Muscle of leg (tissue), 11 donors: Measurements from ENCODE around the gene FGF16. TPM values are rescaled to one million over a fixed set of nuclear protein-coding genes. Genes with fewer than 3 reads are reported as not detected.

ENCODE experiments used
- DNase-seq: peaks from one replicate; pipeline ENCODE4 v3.0.0; 2013
- H3K27ac ChIP-seq: one replicate; pipeline ENCODE4 v1.5.1; 2013; ENCODE audit warnings: mild to moderate bottlenecking, low read length, control low read depth
- H3K27me3 ChIP-seq: one replicate; pipeline ENCODE4 v1.6.1; 2013; ENCODE audit warnings: low read length; ENCODE audit not compliant: control insufficient read depth, insufficient read depth
- H3K36me3 ChIP-seq: one replicate; pipeline ENCODE4 v1.6.1; 2013; ENCODE audit warnings: low read length; ENCODE audit not compliant: control insufficient read depth, insufficient read depth
- H3K4me1 ChIP-seq: one replicate; pipeline ENCODE4 v1.6.1; 2013; ENCODE audit warnings: low read length; ENCODE audit not compliant: control insufficient read depth, insufficient read depth
- H3K4me3 ChIP-seq: one replicate; pipeline ENCODE4 v1.5.1; 2013; ENCODE audit warnings: low read length, control low read depth
- H3K9me3 ChIP-seq: replicated peaks from 2 replicates; pipeline ENCODE4 v1.6.1; 2013; ENCODE audit warnings: low read depth, low read length; ENCODE audit not compliant: control insufficient read depth
- WGBS: methylation state at CpG from one replicate; pipeline ENCODE4 v1.1.5; 2013; ENCODE audit warnings: missing lambda C conversion rate; ENCODE audit not compliant: insufficient coverage; 5-methylcytosine and 5-hydroxymethylcytosine counted together
- polyA plus RNA-seq, 8 donors: library from polyadenylated mRNA; unstranded; fragments of 120-200 nt; gene quantifications; one replicate each; pipeline versions ENCODE4 v1.2.1 to v1.2.3, GENCODE V29; 2013; ENCODE audit warnings: inconsistent platforms in 1 of 8, low replicate concordance in 1 of 8; ENCODE audit not compliant: insufficient read length in 8 of 8, insufficient read depth in 1 of 8
- total RNA-seq: library from RNA; stranded (reverse); fragments of 120-200 nt; gene quantifications from one replicate; pipeline ENCODE4 v1.2.4, GENCODE V29; 2013

FGF16 gene
- total and polyA plus RNA-seq, 9 donors: 2.3 to 4.8 (median 3.3) TPM

DNA sequence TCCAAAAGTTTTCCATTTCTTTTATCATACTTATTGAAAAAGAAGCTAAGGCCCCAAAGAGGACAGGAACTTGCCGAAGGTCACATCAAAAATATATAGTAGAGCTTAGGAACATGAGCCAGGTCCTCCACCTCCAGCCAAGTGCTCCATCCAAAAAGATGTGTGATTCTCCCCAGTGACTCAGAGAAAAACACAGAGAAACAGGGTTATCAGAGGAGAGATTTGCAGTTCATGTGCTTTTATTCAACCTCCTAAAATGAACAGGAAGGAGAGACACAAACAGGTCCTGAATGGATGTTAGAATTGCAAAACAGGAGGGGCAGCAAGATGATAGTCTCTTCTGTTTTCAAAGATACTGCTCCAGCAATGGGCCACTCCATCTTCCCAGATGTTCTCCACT lies 19.6 kb upstream of the FGF16 start:
- H3K36me3 ChIP-seq: no peaks in the 10 kb centered on the region
- H3K27ac ChIP-seq: no peak overlapping the region
- no peak overlapping the region for H3K4me3 ChIP-seq
- peaks cover 6% of the 10 kb centered on the region for H3K27me3 ChIP-seq
- WGBS: no CpG with 5 or more reads among the region's 1 CpG
- H3K9me3 ChIP-seq: no peaks in the 10 kb centered on the region
- peak; percentile 51 for DNase-seq
- H3K4me1 ChIP-seq: peaks cover 9% of the 10 kb centered on the region

DNA sequence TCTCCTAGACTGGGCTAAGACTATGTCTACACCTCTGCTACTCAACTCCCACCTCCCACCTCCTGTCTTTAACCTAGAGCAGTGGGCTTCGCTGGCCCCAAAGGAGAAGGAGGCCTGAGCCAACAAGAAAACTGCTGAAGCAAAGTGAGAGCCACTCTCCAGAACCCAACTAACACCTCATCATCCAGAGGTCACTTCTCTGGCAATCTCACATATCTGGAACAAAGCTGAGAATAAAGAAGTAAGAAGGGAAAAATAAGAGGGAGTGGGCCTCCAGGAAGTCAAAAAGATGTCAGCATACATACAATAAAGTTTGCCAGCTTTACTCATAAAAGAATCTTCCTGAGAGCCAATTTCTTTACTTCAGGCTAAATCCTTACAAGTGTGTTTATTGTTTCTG lies 18.6 kb upstream of the FGF16 start:
- WGBS: no CpG with 5 or more reads among the region's 1 CpG
- DNase-seq: peak; percentile 61
- no peak overlapping the region for H3K4me3 ChIP-seq

DNA sequence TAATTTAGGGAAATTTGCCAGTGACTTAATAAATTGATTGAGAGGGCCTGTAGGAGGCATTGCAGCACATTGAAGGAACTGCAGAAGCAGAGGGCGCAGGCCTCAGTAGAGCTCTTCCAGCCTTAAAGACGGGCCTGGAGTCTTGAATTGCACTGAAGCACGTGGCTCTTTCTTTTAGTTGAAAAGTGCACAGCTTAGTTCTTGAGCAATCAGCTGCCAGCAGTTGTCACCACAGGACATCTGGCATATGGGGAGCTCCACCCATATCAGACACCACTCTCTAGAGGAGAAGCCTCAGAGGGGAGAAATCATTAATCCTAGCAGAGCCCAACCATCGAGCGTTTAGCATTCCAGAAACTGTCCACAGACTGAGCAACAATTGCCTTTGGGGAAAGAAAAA lies 16.0 kb upstream of the FGF16 start:
- Histone ChIP-seq H3K4me1 (peaks cover 5% of the 10 kb centered on the region), H3K27ac (no peak overlapping the region), H3K4me3 (no peak overlapping the region), H3K27me3 (peaks cover 5% of the 10 kb centered on the region), H3K9me3 (no peaks in the 10 kb centered on the region), H3K36me3 (no peaks in the 10 kb centered on the region)
- DNase-seq: peak; percentile 82
- 59% methylated on average over 2 of the region's 5 CpGs for WGBS

More for the DNA sequence above, 18.6 kb upstream of the FGF16 start:
- H3K27me3 ChIP-seq: peaks cover 6% of the 10 kb centered on the region
- peaks cover 5% of the 10 kb centered on the region for H3K4me1 ChIP-seq
- peak overlapping the region; percentile 20 for H3K27ac ChIP-seq
- no peaks in the 10 kb centered on the region for H3K9me3 ChIP-seq
- no peaks in the 10 kb centered on the region for H3K36me3 ChIP-seq

DNA sequence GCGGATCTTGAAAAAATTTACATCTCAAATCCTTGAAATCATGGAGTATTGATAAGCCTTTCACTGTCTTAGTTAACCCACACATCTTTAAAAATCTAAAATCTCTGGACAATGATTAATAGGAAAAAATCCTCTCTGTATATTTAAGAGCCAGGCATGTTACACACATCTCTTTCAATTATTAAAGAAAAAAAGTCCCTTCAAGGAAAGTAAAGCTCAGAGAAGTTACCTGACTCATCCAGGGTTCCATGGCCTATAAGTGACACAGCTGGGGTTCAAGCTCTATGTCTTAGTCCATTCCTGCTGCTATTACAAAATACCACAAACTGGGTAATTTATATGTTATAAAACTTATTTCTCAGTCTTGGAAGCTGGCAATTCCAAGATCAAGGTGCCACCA lies 14.2 kb upstream of the FGF16 start:
- Histone ChIP-seq H3K4me1 (peaks cover 5% of the 10 kb centered on the region), H3K9me3 (no peaks in the 10 kb centered on the region), H3K4me3 (no peak overlapping the region), H3K36me3 (no peaks in the 10 kb centered on the region), H3K27ac (no peak overlapping the region), H3K27me3 (peaks cover 4% of the 10 kb centered on the region)
- DNase-seq: no peak
- WGBS: no CpG with 5 or more reads among the region's 1 CpG

DNA sequence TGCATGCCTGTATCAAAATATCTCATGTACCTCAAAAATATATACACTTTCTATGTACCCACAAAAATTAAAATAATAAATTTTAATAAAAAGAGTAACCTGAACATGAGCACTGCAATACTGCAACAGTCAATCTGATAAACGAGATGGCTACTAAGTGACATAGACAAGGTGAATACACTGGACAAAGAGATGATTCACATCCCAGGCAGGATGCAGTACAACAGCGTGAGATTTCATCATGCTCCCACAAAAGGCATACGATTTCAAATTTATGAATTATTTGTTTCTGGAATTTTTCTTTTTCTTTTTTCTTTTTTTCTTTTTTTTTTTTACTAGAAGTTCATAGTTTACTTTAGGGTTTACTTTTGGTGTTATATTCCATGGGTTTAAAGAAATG lies 12.2 kb upstream of the FGF16 start:
- Histone ChIP-seq H3K9me3 (no peaks in the 10 kb centered on the region), H3K4me1 (peaks cover 5% of the 10 kb centered on the region), H3K36me3 (no peaks in the 10 kb centered on the region), H3K27me3 (peaks cover 7% of the 10 kb centered on the region), H3K4me3 (no peak overlapping the region), H3K27ac (no peak overlapping the region)
- no peak for DNase-seq
- no CpG with 5 or more reads among the region's 3 CpGs for WGBS

DNA sequence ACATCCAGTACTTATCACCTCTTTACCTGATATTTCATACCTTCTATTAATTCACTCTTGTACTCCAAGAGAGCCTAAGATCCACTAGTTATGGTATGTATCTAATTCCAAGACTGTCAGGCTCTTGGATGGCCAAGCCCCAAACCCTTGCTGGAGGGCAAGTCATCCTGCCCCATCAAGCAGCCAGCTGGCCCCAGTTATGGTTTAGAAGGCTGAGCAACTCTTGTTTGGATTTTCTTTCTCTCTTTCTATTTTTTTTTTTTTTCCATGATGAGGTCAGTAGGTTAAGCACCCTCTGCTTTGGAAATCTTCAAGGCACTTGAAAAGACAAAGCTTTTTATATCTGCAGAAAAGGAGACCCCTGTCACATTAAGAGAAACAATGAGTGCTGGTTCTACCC lies 10.9 kb upstream of the FGF16 start:
- Histone ChIP-seq H3K27me3 (peaks cover 7% of the 10 kb centered on the region), H3K4me1 (peaks cover 2% of the 10 kb centered on the region), H3K9me3 (no peaks in the 10 kb centered on the region), H3K4me3 (no peak overlapping the region), H3K27ac (no peak overlapping the region), H3K36me3 (no peaks in the 10 kb centered on the region)
- no peak for DNase-seq

DNA sequence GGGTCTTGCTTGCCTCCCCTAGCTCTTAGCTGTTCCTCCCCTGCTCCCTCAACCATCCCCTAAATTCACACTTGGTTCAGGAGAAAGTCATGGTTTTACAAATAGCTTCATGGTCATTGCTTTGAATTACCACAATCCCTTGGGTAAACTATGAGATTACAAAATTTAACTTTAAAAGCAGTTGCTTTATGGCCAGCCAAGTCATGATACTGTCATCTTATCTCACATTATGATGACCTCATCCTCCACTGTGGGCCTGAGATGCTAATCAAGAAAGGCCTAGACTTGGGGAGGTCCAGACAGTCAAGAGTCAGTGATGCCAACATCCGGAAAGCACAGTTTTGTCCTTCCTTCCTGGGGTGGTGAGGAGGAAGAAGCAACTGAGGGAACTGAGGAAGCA lies 10.5 kb upstream of the FGF16 start:
- 63% methylated on average over 1 of the region's 1 CpG for WGBS
- Histone ChIP-seq H3K36me3 (no peaks in the 10 kb centered on the region), H3K4me1 (no peaks in the 10 kb centered on the region), H3K4me3 (no peak overlapping the region), H3K27me3 (peaks cover 7% of the 10 kb centered on the region), H3K9me3 (no peaks in the 10 kb centered on the region), H3K27ac (no peak overlapping the region)
- DNase-seq: no peak

DNA sequence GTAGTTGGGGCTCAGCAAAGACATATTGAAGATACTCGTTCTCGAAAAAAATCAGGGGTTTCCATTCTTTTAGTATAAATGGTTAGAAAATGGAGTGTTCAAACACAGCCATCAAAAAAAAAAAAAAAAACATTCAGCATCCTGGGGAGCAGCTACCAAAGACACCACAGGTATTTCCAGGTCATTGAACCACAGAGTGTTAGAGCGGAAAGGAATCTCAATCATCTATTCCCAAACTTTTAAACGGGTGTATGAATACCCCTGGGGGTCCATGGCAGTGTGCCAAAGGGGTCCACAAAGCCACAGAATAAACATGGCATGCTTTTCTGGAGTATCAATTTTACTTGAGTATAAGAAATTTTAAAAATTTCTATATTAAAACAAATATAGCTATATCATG lies 6.9 kb upstream of the FGF16 start:
- Histone ChIP-seq H3K27ac (no peak overlapping the region), H3K4me1 (no peaks in the 10 kb centered on the region), H3K4me3 (no peak overlapping the region), H3K36me3 (no peaks in the 10 kb centered on the region), H3K9me3 (no peaks in the 10 kb centered on the region), H3K27me3 (peaks cover 7% of the 10 kb centered on the region)
- no CpG with 5 or more reads among the region's 4 CpGs for WGBS
- no peak for DNase-seq

DNA sequence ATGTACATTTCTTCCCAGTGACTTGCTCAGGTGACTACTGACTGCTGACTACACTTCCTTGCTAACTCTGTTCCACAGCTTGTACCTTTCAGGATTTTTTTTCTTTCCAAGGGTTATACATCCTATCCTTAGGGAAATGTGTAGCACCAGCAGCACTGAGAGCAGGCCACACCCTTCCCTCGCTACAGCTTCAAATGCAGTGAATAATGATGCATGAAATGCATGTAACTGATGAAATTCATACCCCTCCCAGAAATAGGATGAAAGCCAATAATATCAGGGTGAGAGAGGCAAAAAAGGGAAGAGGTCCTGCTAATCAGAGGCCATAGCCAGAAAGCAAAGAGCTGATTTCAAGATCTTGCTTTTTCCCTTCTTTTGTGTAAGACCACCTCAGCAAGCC lies 6.2 kb upstream of the FGF16 start:
- Histone ChIP-seq H3K4me1 (peaks cover 5% of the 10 kb centered on the region), H3K27ac (no peak overlapping the region), H3K9me3 (no peaks in the 10 kb centered on the region), H3K27me3 (peaks cover 11% of the 10 kb centered on the region), H3K36me3 (no peaks in the 10 kb centered on the region), H3K4me3 (no peak overlapping the region)
- WGBS: no CpG with 5 or more reads among the region's 1 CpG
- DNase-seq: no peak

DNA sequence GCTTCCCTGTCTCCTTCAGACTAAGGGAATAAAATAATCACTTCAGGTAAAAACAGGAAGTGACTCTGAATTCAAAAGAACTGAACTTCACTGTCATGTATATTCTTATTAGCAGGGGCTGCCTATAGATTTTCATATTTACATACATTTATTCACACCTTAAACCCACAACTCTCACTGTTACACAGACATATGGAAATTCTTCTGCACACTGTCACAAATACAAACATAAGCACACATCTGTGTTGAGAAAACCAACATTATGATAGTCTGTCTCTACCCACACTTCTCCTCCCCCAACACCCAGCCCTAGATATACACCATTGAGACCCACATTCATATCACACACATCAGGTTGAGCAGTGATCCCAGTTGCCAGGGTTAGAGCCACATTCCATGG lies 5.7 kb upstream of the FGF16 start:
- DNase-seq: no peak

DNA sequence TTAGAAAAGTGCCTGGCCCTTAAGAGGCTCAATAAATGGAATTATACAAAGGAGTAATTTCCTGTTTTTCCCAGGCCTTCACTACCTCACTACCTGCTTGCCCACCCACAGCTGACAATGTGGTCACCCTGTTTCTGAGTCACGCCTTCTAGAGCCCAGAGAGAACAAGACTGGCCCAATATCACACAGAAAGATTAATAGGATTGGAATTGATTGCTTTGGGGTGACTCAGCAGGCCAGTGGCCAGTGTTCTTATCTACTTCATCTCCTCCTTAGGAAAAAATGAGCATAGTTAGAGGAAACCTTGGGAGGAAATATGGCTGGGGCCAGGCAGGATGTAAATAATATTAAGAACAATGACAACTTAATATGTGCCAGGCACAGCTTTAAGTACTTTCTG lies 4.5 kb upstream of the FGF16 start:
- no CpG with 5 or more reads among the region's 1 CpG for WGBS
- no peaks in the 10 kb centered on the region for H3K36me3 ChIP-seq
- H3K27ac ChIP-seq: peak overlapping the region; percentile 25
- H3K9me3 ChIP-seq: no peaks in the 10 kb centered on the region
- H3K4me1 ChIP-seq: peaks cover 14% of the 10 kb centered on the region
- DNase-seq: no peak
- no peak overlapping the region for H3K4me3 ChIP-seq
- H3K27me3 ChIP-seq: peaks cover 21% of the 10 kb centered on the region

More for the DNA sequence above, 5.7 kb upstream of the FGF16 start:
- Histone ChIP-seq H3K4me1 (peaks cover 10% of the 10 kb centered on the region), H3K27me3 (peaks cover 13% of the 10 kb centered on the region), H3K4me3 (no peak overlapping the region), H3K9me3 (no peaks in the 10 kb centered on the region), H3K36me3 (no peaks in the 10 kb centered on the region), H3K27ac (no peak overlapping the region)
